HL-60/S4 (cell line): ENCODE data around the gene CRISP3.
"Not testable (repeated sequence)": the region's sequence is repeated elsewhere in the genome, so short reads cannot be mapped to it uniquely, and the experiment has no call there.

ENCODE experiments used
- in situ Hi-C: fragments of 300-500 bp; cut with MboI; formaldehyde crosslinking; loops from 2 replicates; pipeline ENCODE4 v1.14.3; 2022; ENCODE audit warnings: low sequenced_read_pairs

Gene CRISP3

GRCh38 chr6:49744259-49744658, at the start of gene CRISP3:
TSS of gene CRISP3 (minus strand) at chr6:49744388. CDS start at chr6:49744367, 21 bp downstream.
- in situ Hi-C loops, result no loop called here

DNA sequence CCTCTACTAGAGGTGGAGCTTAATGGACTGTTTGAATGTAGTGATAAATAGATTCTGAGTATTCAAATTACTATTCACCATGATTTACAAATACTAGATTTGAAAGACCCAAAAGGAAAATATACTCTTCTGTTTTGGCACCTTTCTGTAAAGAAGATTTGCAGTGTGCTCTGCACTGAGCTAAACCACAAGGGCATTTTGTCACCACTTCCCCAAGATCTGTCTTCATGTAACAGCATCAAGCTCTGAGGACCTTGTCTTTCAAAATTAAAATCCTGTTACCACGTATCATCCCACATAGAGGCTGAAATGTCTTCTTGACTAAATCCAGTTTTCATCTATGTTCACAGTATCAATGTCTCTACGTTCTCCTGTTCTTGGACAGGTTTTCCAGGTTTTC, 46.2 kb upstream of the CRISP3 start:
- in situ Hi-C loops, result no loop called here

GRCh38 chr6:49787176-49787575, 43.0 kb upstream of the CRISP3 start, which contains the start of gene PGK2:
TSS of gene PGK2 (minus strand) at chr6:49787285. CDS start at chr6:49787187, 98 bp downstream.
- in situ Hi-C loops, result no loop called here

DNA sequence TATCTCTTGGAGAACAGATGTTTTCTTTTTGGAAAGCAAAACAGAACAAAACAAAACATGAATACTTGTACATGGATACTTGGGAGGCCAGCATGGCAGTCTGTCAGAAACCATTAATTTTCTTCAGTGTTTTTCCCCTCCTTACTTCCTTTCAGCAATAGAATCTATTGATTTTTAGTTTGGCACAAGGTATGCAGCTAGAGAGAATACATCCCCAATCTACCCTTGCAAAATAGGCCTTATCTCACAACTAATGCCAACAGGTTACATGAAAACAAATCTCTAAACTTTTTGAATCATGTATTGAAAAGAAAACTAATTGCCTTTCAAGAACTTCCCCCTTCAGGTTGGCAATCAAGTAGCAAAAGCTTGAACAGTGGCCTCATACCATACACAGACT, 40.1 kb upstream of the CRISP3 start:
- in situ Hi-C loops, result no loop called here

DNA sequence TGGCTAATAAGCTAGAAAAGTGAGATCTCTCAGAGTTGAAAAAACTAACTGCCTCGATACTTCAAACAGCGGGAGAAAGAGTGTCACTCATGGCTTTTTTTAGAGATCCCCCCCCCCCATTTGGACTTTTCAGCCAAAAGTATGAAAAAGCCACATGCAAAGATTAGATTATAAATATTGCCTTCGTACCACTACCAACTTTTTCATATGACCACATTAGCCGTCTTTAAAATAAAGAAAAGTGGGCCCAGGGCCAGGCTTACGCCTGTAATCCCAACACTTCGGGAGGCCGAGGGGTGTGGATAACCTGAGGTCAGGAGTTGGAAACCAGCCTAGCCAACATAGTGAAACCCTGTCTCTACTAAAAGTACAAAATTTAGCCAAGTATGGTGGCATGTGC, 38.5 kb upstream of the CRISP3 start:
- in situ Hi-C loops, result no loop called here

- in situ Hi-C loops, result no loop called here
Measured at GRCh38 chr6:49782293-49782692, 38.1 kb upstream of the CRISP3 start.

- in situ Hi-C loops, result no loop called here
Measured at GRCh38 chr6:49776444-49776843, 32.3 kb upstream of the CRISP3 start.

DNA sequence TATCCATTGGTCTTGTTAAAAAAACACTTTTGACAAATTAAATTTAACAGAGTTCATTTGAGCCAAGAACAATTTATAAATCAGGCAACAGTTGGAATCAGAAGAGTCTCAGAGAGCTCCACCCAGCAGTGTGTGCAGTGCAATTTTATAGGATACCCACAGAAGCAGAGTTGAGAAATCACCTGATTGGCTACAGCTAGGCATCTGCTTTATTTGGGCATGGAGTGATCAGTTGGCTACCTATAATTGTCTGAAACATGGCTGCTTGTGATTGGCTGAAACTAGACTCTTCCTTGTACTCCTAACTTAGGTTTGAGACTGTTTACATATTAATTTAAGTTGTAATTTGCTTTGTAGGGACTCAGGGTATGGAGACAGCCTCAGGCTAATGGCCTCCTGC, 30.9 kb upstream of the CRISP3 start:
- in situ Hi-C loops, result no loop called here

GRCh38 chr6:49772285-49772684, 28.1 kb upstream of the CRISP3 start:
- in situ Hi-C loops, result no loop called here

- in situ Hi-C loops, result no loop called here
Measured at GRCh38 chr6:49766762-49767161, 22.6 kb upstream of the CRISP3 start.

GRCh38 chr6:49764571-49765236, 20.5 kb upstream of the CRISP3 start:
- in situ Hi-C loops, result no loop called here

GRCh38 chr6:49743429-49743828, 759 bp downstream of the CRISP3 start:
- in situ Hi-C loops, result no loop called here

- in situ Hi-C loops, result no loop called here
Measured at GRCh38 chr6:49739423-49739822, 4.8 kb downstream of the CRISP3 start.

DNA sequence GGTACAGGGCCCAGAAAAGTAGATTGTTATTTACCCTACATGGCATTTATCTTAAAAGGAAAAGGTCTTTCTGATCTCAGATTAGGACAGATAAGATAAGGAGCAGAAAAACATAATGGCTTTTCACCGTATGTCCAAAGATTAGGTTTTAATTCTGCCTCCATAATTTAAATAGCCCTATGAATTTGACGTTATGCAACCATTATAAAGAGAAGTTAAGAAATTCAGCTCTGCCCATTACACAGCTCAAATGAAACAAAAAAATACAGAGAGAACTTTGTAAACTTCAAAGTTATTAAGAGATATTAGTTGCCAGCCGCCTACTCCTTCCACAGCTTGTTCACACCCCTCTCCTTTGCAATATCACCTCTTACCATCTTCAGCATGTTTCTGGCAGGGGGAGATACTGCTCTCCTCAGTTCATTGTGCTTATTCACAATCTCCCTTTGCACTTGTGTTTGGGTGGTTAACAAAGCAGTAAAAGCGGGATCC, 8.1 kb downstream of the CRISP3 start:
- in situ Hi-C loops, result no loop called here

DNA sequence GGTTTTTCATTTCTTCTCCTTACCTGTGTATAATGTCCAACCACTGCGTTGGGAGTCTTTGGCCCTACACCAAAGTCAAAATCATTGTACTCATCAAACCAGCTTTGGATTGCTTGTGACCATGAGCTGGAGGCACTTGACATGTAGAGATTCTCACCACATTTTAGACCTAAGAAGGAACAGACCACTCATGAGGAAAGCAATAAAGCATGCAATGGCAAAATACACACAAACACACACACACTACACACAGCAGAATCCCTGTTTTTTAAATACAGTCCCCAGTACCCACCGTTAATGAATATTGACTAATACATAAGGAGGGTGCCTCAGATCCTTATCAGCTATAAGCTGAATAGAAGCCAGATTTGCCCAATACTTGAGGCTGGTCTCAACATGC, 10.5 kb downstream of the CRISP3 start:
- in situ Hi-C loops, result no loop called here

DNA sequence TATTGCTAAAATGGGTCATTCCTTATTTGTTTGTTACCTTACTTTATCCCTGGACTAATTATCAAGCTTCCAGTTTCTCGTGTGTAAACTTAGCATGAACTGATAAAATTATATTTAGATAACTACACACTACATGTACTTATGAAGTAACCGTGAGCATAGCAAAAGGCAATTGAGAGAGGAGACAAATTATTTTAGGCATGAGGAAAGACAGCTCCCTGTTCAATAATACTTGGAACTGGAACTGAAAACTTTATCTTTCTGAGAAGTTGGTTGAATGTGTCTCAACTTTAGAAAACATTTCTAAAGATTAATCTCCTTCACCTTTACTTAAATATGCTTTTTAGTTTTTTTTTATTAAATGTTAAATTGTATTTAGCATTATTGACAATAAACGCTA, 11.4 kb downstream of the CRISP3 start:
- in situ Hi-C loops, result no loop called here

DNA sequence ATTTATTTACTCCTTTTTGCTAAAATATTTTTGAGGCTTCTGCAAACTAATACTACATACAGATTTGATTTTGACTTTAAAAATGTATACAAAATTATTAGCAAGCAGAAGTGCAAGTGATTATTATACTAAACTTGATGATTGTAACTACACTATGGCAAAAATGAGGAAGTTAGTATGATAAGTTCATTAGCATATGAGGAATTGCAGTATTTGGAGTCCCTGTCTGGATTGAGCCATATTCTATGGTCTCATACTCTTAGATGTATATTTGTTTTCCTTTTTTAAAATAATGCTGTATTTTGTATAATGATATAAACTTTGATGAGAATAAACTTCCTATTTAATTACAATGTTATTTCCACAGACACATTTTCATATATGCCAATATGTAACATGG, 13.9 kb downstream of the CRISP3 start:
- in situ Hi-C loops, result no loop called here

DNA sequence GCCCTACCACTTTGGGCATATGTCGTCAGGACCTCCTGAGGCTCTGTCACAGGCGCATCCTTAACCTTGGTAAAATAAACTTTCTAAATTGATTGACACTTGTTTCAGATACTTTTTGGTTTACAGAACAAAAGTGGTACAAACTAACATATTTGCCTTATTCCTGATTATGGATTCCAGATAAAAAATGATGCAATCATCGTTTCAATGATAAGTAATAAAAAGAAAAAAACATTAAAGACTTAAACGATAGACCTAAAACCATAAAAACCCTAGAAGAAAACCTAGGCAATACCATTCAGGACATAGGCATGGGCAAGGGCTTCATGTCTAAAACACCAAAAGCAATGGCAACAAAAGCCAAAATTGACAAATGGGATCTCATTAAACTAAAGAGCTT, 20.3 kb downstream of the CRISP3 start:
- in situ Hi-C loops, result not testable (repeated sequence)

GRCh38 chr6:49721297-49721696, 22.9 kb downstream of the CRISP3 start:
- in situ Hi-C loops, result no loop called here

DNA sequence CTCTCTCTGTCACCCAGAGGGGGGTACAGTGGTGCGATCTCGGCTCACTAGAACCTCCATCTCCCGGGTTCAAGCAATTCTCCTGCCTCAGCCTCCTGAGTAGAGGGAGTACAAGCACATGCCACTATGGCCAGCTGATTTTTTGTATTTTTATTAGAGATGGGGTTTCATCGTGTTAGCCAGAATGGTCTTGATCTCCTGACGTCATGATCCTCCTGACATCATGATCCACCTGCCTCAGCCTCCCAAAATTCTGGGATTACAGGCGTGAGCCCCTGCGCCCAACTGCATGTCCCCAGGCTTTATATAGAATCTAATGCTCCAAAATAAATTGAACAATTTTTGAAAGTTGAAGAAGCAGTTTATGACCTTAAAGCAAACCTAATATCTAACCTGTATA, 23.8 kb downstream of the CRISP3 start:
- in situ Hi-C loops, result no loop called here

- in situ Hi-C loops, result no loop called here
Measured at GRCh38 chr6:49713346-49713745, 30.8 kb downstream of the CRISP3 start, which contains the start of gene CRISP2. TSS of gene CRISP2 (minus strand) at chr6:49713543. CDS start at chr6:49709196, 4,347 bp downstream.

- in situ Hi-C loops, result no loop called here
Measured at GRCh38 chr6:49698478-49698877, 45.7 kb downstream of the CRISP3 start.

DNA sequence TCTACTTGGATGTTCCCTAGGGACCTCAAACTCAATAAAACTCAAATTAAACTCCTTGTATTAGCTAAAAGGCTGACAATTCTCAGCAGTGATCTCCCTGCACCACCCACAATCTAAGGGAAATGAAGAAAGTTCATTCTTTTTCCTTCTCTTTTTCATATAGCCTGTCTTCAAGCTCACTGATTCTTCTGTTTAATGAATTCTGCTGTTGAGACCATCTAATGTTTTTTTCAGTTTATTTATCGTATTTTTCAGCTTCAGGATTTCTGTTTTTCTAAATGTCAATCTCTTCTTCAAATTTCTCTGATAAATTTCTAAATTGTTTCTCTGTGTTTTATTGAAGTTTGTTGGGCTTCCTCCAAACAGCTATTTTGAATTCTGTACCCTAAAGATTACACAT, 50.7 kb downstream of the CRISP3 start:
- in situ Hi-C loops, result no loop called here
